Hepatocyte (in vitro differentiated cells): ENCODE measurements around the gene SGMS2. TPM values are rescaled to one million over a fixed set of nuclear protein-coding genes. Genes with fewer than 3 reads are reported as not detected.
A peak's percentile ranks its signal among the peaks of the same experiment; 100 is the strongest.

Source experiments
- DNase-seq: peaks from one replicate; pipeline ENCODE4 v3.0.0-alpha.2; 2016; ENCODE audit warnings: low spot score
- H2AFZ ChIP-seq: fragments of 200-600 bp; sonication (generic); 2 replicates; pipeline ENCODE4 v1.6.0; 2016; ENCODE audit warnings: antibody characterized with exemption, mild to moderate bottlenecking
- H3K27ac ChIP-seq: fragments of 200-600 bp; sonication (generic); 2 replicates; pipeline ENCODE4 v1.5.1; 2016; ENCODE audit warnings: mild to moderate bottlenecking
- H3K27me3 ChIP-seq: fragments of 200-600 bp; sonication (generic); 2 replicates; pipeline ENCODE4 v1.6.1; 2016
- H3K36me3 ChIP-seq: fragments of 200-600 bp; sonication (generic); replicated peaks from 2 replicates; pipeline ENCODE4 v1.5.1; 2016; ENCODE audit warnings: low read depth; ENCODE audit not compliant: insufficient read depth
- H3K4me1 ChIP-seq: fragments of 200-600 bp; sonication (generic); 2 replicates; pipeline ENCODE4 v1.5.1; 2016; ENCODE audit warnings: mild to moderate bottlenecking, moderate library complexity; ENCODE audit not compliant: insufficient read depth
- H3K4me2 ChIP-seq: fragments of 200-600 bp; sonication (generic); 2 replicates; pipeline ENCODE4 v1.6.0; 2016
- H3K4me3 ChIP-seq: fragments of 200-600 bp; sonication (generic); 2 replicates; pipeline ENCODE4 v1.5.1; 2016; ENCODE audit warnings: mild to moderate bottlenecking
- H3K79me2 ChIP-seq: fragments of 200-600 bp; sonication (generic); 2 replicates; pipeline ENCODE4 v1.6.0; 2017; ENCODE audit warnings: mild to moderate bottlenecking
- H3K9me2 ChIP-seq: fragments of 200-600 bp; sonication (generic); replicated peaks from 2 replicates; pipeline ENCODE4 v1.6.0; 2017; ENCODE audit warnings: mild to moderate bottlenecking; ENCODE audit not compliant: insufficient read depth
- H3K9me3 ChIP-seq: fragments of 200-600 bp; sonication (generic); 2 replicates; pipeline ENCODE4 v1.5.1; 2016; ENCODE audit warnings: low read depth, mild to moderate bottlenecking
- H4K20me1 ChIP-seq: fragments of 200-600 bp; sonication (generic); 2 replicates; pipeline ENCODE4 v1.6.0; 2016; ENCODE audit warnings: mild to moderate bottlenecking; ENCODE audit not compliant: insufficient read depth, poor library complexity, severe bottlenecking
- EZH2 ChIP-seq: fragments of 200-600 bp; sonication (generic); IDR thresholded peaks from 2 replicates; pipeline ENCODE4 v1.6.1; 2016; ENCODE audit warnings: antibody characterized with exemption, mild to moderate bottlenecking, borderline replicate concordance
- EZH2phosphoT487 ChIP-seq: fragments of 200-600 bp; sonication (generic); IDR thresholded peaks from one replicate; pipeline ENCODE4 v1.6.1; 2018; ENCODE audit warnings: antibody characterized with exemption, mild to moderate bottlenecking, low read depth, moderate library complexity; ENCODE audit not compliant: unreplicated experiment, severe bottlenecking
- WGBS: methylation state at CpG from one replicate; pipeline ENCODE4 v1.1.6; 2016; ENCODE audit warnings: low lambda C conversion rate; ENCODE audit errors: missing lambda C conversion rate; 5-methylcytosine and 5-hydroxymethylcytosine counted together
- polyA plus RNA-seq: library from polyadenylated mRNA; unstranded; fragments of >200 nt; fragmentation: Nextera tagmentation; extraction: Ambion mirVana; gene quantifications from 2 replicates; pipeline ENCODE4 v1.2.1, GENCODE V29; 2016
- total RNA-seq: library from RNA; depleted of rRNA; stranded (reverse); fragments of >200 nt; gene quantifications from 2 replicates; pipeline ENCODE4 v1.2.3, GENCODE V29; 2014
- TF ChIP-seq, protein P1 (sequence below): fragments of 200-600 bp; sonication (generic); IDR thresholded peaks from 2 replicates; pipeline ENCODE4 v1.5.1; 2016; ENCODE audit warnings: antibody characterized with exemption, mild to moderate bottlenecking; ENCODE audit not compliant: poor library complexity

The SGMS2 gene
- total and polyA plus RNA-seq, 2 experiments from 2014 or later: 33.1 to 75.7 TPM

DNA sequence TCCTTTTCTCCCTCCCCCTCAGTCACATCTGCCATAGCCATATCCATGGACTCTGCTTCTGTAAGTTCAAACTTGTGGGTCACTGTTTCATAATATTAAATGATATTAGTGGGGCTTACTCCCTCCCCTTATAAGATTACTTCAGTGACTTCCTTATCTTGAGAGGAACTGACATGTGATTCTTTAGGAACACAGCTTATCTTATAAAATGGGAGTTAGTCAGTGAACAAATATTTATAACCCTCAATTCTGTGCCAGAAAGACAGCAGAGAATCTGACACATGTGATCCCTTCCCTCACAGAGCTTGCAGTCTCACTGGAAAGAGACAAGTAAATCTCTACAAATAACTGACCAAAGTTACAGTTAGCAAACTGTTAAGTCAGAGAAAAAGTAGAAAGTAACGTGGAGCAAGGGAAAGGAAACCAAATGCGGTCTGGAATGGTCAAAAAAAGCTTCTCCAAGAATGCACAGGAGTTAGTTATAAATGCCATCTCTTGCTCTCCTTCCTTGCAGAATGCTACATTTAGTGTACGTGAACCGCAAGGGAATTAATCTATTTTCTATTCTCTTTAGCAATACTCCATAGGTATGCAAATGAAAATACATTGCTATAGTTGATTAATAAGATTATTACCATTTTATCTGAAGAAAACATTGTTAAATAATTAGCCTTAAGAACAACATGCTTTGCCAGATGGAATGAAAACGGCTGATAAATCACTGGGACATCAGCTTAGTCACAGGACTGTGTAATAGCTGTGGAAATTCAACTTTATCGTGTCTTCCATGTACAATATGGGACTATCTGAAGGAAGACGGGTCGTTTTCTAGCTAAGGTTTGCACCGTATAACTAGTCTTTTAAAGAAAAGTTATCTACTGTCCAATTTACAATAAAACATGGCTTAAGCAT lies 29.0 kb downstream of the SGMS2 start:
- Histone ChIP-seq H3K27ac (peak overlapping the region; percentile 67), H3K27me3 (no peaks in the 10 kb centered on the region), H4K20me1 (no peaks in the 10 kb centered on the region), H2AFZ (no peak overlapping the region), H3K79me2 (peaks cover 44% of the 10 kb centered on the region), H3K4me2 (peak overlapping the region; percentile 63), H3K4me1 (peaks cover 12% of the 10 kb centered on the region), H3K36me3 (no peaks in the 10 kb centered on the region), H3K9me2 (no peaks in the 10 kb centered on the region), H3K4me3 (no peak overlapping the region), H3K9me3 (no peaks in the 10 kb centered on the region)
- 51% methylated on average over 9 of the region's 9 CpGs for WGBS
- TF ChIP-seq, protein P1, sequence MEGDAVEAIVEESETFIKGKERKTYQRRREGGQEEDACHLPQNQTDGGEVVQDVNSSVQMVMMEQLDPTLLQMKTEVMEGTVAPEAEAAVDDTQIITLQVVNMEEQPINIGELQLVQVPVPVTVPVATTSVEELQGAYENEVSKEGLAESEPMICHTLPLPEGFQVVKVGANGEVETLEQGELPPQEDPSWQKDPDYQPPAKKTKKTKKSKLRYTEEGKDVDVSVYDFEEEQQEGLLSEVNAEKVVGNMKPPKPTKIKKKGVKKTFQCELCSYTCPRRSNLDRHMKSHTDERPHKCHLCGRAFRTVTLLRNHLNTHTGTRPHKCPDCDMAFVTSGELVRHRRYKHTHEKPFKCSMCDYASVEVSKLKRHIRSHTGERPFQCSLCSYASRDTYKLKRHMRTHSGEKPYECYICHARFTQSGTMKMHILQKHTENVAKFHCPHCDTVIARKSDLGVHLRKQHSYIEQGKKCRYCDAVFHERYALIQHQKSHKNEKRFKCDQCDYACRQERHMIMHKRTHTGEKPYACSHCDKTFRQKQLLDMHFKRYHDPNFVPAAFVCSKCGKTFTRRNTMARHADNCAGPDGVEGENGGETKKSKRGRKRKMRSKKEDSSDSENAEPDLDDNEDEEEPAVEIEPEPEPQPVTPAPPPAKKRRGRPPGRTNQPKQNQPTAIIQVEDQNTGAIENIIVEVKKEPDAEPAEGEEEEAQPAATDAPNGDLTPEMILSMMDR: no peak
- TF ChIP-seq EZH2 (no peak), EZH2phosphoT487 (no peak)
- DNase-seq: peak; percentile 48

DNA sequence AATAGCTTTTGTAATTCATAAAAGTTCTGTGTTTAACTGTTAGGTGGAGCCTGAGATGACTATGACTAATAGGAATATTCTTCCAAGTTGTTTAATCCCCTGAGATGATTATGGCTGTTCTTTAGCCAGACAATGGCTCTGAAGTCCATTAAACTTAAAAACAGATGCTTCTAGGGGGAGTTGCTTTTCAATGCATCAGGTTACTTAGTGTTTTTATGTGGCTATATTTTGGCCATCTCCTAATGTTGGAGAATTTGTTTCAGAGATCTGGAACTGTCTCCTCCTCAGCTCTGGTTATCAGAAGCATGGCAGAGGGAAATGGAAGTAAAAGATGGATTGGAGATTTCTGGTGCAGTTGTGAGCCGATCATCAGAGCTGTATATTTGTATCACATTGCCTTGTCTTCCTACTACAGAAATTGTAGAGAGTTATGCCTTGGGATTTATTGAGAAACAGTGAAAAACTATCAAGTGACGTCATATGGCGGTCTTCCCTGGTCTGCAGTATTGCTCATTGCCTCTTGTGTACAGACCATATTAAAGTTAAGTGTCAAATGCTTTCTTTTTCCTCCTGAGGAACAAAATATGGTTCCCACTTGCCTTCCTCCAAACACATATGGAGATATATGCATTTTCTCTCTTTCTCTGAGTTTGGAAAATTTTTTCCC lies 29.8 kb downstream of the SGMS2 start:
- no peak for DNase-seq
- peak overlapping the region; percentile 67 for H3K27ac ChIP-seq
- peaks cover 12% of the 10 kb centered on the region for H3K4me1 ChIP-seq
- H2AFZ ChIP-seq: no peak overlapping the region
- H3K9me3 ChIP-seq: no peaks in the 10 kb centered on the region
- TF ChIP-seq, protein P1: no peak
- TF ChIP-seq EZH2phosphoT487 (no peak), EZH2 (no peak)
- H3K4me3 ChIP-seq: no peak overlapping the region
- H4K20me1 ChIP-seq: no peaks in the 10 kb centered on the region
- peak overlapping the region; percentile 63 for H3K4me2 ChIP-seq
- H3K36me3 ChIP-seq: no peaks in the 10 kb centered on the region
- no peaks in the 10 kb centered on the region for H3K9me2 ChIP-seq
- 84% methylated on average over 3 of the region's 3 CpGs for WGBS
- peaks cover 40% of the 10 kb centered on the region for H3K79me2 ChIP-seq
- H3K27me3 ChIP-seq: no peaks in the 10 kb centered on the region

DNA sequence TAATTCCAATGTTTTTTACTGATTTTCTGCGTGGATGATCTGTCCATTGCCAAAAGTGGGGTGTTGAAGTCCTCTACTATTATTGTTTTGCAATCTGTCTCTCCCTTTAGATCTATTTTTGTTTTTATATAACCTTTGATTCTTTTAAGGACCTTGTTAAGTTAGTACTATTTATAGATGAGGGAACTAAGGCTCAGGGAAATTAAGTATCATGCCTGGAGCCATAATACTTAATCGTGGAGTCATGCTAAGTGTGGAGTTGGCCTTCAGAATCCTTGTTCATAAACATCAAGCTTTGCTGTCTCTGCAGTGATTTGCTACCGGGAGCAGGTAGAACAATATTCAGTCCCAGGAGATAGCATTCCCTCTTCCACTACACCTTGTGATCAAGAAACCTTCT lies 31.0 kb downstream of the SGMS2 start:
- no peak overlapping the region for H2AFZ ChIP-seq
- no peaks in the 10 kb centered on the region for H3K9me2 ChIP-seq
- H4K20me1 ChIP-seq: no peaks in the 10 kb centered on the region
- no peaks in the 10 kb centered on the region for H3K27me3 ChIP-seq
- H3K4me3 ChIP-seq: no peak overlapping the region
- WGBS: 91% methylated on average over 3 of the region's 3 CpGs
- no peaks in the 10 kb centered on the region for H3K9me3 ChIP-seq
- TF ChIP-seq, protein P1: no peak
- TF ChIP-seq EZH2phosphoT487 (no peak), EZH2 (no peak)
- peaks cover 31% of the 10 kb centered on the region for H3K79me2 ChIP-seq
- H3K4me1 ChIP-seq: peaks cover 12% of the 10 kb centered on the region
- H3K36me3 ChIP-seq: no peaks in the 10 kb centered on the region
- H3K27ac ChIP-seq: peak overlapping the region; percentile 67
- no peak overlapping the region for H3K4me2 ChIP-seq
- no peak for DNase-seq
